Activated naive CD8-positive, alpha-beta T cell (primary cell): Measurements from ENCODE around the gene CHD2.

Source experiments
- H3K27ac Mint-ChIP-seq: one replicate; pipeline ENCODE4 v1.8.0; 2021; ENCODE audit warnings: mixed read lengths
- H3K27me3 Mint-ChIP-seq: one replicate; pipeline ENCODE4 v1.8.0; 2021; ENCODE audit warnings: mixed read lengths
- H3K36me3 Mint-ChIP-seq: one replicate; pipeline ENCODE4 v1.8.0; 2021; ENCODE audit warnings: mixed read lengths
- H3K4me1 Mint-ChIP-seq: one replicate; pipeline ENCODE4 v1.8.0; 2021; ENCODE audit warnings: low read depth, mixed read lengths
- H3K4me3 Mint-ChIP-seq: one replicate; pipeline ENCODE4 v1.8.0; 2021; ENCODE audit warnings: mild to moderate bottlenecking, mixed read lengths
- H3K9me3 Mint-ChIP-seq: one replicate; pipeline ENCODE4 v1.8.0; 2021; ENCODE audit warnings: low read depth, mixed read lengths

CHD2 gene

DNA sequence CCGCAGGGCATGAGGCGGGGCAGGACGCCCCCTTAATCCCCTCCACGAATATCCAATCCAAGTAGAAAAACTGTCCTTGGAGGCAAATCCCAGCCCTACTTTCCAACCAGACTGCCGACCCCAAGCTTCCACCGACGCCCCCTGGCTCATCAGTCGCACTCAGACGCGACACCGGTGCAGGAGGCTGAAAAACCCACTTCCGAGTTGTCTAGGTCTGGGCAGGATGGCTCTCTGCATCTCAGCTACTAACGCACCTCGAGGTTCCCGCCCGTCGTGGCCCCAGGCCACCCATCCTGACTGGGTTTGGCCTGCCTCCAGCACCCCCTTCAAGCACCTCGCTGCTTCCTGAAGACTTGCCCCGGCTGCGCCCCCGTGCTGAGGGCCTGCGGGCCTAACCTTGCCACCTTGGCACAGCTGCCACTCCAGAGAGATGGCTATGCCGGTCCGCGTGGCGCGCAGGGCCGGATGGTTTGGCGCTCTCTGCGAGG, 173.4 kb downstream of the CHD2 start:
- peaks cover 36% of the 10 kb centered on the region for H3K27me3 Mint-ChIP-seq
- H3K36me3 Mint-ChIP-seq, result no peaks in the 10 kb centered on the region
- H3K4me3 Mint-ChIP-seq, result peak overlapping the region; percentile 87
- peaks cover 13% of the 10 kb centered on the region for H3K4me1 Mint-ChIP-seq
- H3K27ac Mint-ChIP-seq, result peak overlapping the region; percentile 28
- no peaks in the 10 kb centered on the region for H3K9me3 Mint-ChIP-seq

DNA sequence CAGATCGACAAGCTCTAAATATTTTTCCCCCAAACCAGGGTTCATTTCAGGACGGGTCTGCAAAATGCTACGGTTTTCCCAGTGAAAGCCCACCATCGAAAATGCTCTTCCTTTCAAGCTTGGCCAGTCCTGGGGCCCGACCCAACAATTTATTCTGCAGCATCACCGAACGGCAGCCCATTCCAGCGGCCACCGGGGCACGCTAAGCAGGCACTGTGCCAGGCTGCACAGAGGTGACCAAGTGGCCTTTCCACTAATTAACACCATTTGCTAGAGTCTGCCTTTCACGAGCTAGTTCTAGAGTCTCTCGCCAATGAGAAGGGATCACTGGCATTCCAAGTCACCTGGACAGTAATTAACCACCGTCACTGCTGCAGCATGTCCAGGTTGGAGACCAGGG, 174.5 kb downstream of the CHD2 start:
- Mint-ChIP-seq H3K36me3 (no peaks in the 10 kb centered on the region), H3K4me3 (no peak overlapping the region), H3K27me3 (peaks cover 36% of the 10 kb centered on the region), H3K9me3 (no peaks in the 10 kb centered on the region), H3K4me1 (peaks cover 13% of the 10 kb centered on the region), H3K27ac (no peak overlapping the region)

DNA sequence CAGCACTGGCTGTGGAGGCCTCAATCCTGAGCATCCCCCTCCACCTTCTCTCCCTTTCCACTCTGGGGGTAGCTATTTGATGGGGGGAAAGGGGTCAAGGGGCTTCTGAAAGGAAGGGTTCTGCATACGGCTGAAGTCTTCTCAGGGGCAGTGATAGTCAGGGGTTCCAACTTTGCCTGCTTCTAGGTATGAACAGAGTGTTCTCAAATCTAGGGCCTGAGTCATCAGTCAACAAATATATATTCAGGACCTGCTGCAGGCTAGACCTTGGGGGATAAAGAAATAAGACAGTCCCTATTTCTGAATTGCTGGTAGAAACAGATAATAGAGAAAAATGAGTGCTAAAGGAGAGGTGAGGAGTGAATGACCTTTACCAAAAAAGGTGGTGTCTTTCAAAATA, 176.1 kb downstream of the CHD2 start:
- Mint-ChIP-seq H3K4me1 (peaks cover 13% of the 10 kb centered on the region), H3K4me3 (no peak overlapping the region), H3K9me3 (no peaks in the 10 kb centered on the region), H3K36me3 (no peaks in the 10 kb centered on the region), H3K27me3 (peaks cover 33% of the 10 kb centered on the region), H3K27ac (no peak overlapping the region)

DNA sequence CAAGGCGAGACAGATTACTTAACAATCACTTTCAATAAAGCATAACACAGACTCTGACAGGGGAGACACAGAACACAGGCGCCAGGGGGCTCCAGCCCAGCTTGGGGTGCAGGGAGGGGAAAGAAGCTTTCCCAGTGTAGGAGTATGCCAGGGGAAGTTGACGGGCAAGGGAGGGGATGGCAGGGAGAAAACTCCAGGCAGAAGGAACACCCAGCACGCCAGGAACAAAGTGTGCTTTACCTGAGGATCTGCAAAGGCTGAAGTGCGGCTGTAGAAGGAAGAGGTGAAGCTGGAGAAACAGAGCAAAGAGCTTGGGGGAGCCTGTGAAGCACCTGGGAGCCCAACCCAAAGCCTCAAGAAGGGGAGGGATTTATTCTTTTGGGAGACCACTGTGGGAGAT, 176.8 kb downstream of the CHD2 start:
- Mint-ChIP-seq H3K4me1 (peaks cover 12% of the 10 kb centered on the region), H3K27ac (no peak overlapping the region), H3K27me3 (peaks cover 32% of the 10 kb centered on the region), H3K36me3 (no peaks in the 10 kb centered on the region), H3K4me3 (no peak overlapping the region), H3K9me3 (no peaks in the 10 kb centered on the region)
